HepG2 (cell line): ENCODE measurements around the gene BMPER. TPM values are rescaled to one million over a fixed set of nuclear protein-coding genes. Genes with fewer than 3 reads are reported as not detected.

ENCODE experiments used
- ATAC-seq: fragments of 200-7000 bp; cut with Tn5 transposase; 3 replicates; pipeline ENCODE4 v1.9.1; 2020; ENCODE audit warnings: mild to moderate bottlenecking, moderate library complexity
- BruUV-seq: library from RNA; stranded (reverse); fragments of 400-500 nt; replicated peaks from 2 replicates; lab custom pipeline; 2021; lab: Mats Ljungman, UMichigan
- CTCF ChIA-PET: fragments of 300-600 bp; formaldehyde crosslinking; extraction: SDS; loops from one replicate; lab custom pipeline; 2021; ENCODE audit warnings: low total read pairs, inconsistent platforms, low intra/inter-chr PET ratio; lab: Yijun Ruan, JAX
- POLR2A ChIA-PET: fragments of 350-600 bp; sonication (Branson Sonifier 250); formaldehyde crosslinking; loops from one replicate; lab custom pipeline; 2020; ENCODE audit warnings: antibody characterized with exemption, inconsistent platforms; lab: Yijun Ruan, JAX
- DNase-seq: peaks from one replicate; pipeline ENCODE4 v3.0.0-alpha.2; 2015; ENCODE audit warnings: low spot score
- FAIRE-seq: peaks from 3 replicates; lab custom pipeline; 2011; peaks lifted over from hg19 to GRCh38; lab: Jason Lieb, UNC
- H2AFZ ChIP-seq: one replicate; pipeline ENCODE4 v1.6.1; 2011; ENCODE audit warnings: low read length, inconsistent platforms
- H3K27ac ChIP-seq: fragments of 300-600 bp; 3 replicates; pipeline ENCODE4 v1.8.0; 2011; ENCODE audit warnings: mixed run types, mild to moderate bottlenecking, mixed read lengths, low read length, inconsistent platforms; ENCODE audit not compliant: insufficient read depth; ENCODE audit errors: extremely low read length
- H3K27me3 ChIP-seq, 2 experiments: fragments of 200-600 bp in 1 of 2; 2 replicates in 1 of 2; 3 replicates in 1 of 2; pipeline versions ENCODE4 v1.6.0 to v1.8.0; 2011; ENCODE audit warnings: low read length in 2 of 2, mild to moderate bottlenecking in 2 of 2, moderate library complexity in 2 of 2, inconsistent platforms in 1 of 2; ENCODE audit not compliant: insufficient read depth in 2 of 2, control insufficient read depth in 1 of 2
- H3K36me3 ChIP-seq, 2 experiments: fragments of 200-600 bp in 1 of 2; replicated peaks in 1 of 2; 2 replicates in 1 of 2; 3 replicates in 1 of 2; pipeline versions ENCODE4 v1.5.1 to v1.8.0; 2011; ENCODE audit warnings: low read length in 2 of 2, inconsistent platforms in 1 of 2; ENCODE audit not compliant: insufficient read depth in 2 of 2, control insufficient read depth in 1 of 2
- H3K4me1 ChIP-seq: 2 replicates; pipeline ENCODE4 v1.5.1; 2012; ENCODE audit warnings: low read length, inconsistent platforms; ENCODE audit not compliant: insufficient read depth
- H3K4me2 ChIP-seq: 2 replicates; pipeline ENCODE4 v1.6.0; 2011; ENCODE audit warnings: low read depth, low read length, inconsistent platforms
- H3K4me3 ChIP-seq, 3 experiments: fragments of 200-600 bp in 1 of 3; sonication (generic), shearing (Covaris generic) in 1 of 3; replicated peaks in 1 of 3; 2 replicates each; pipeline ENCODE4 v1.5.1; 2011 to 2016; ENCODE audit warnings: low read length in 3 of 3, inconsistent platforms in 2 of 3, low read depth in 2 of 3, mild to moderate bottlenecking in 2 of 3, control low read depth in 1 of 3, mixed read lengths in 1 of 3; ENCODE audit not compliant: insufficient read depth in 1 of 3
- H3K79me2 ChIP-seq: one replicate; pipeline ENCODE4 v1.6.1; 2011; ENCODE audit warnings: low read length, inconsistent platforms; ENCODE audit not compliant: insufficient read depth
- H3K9ac ChIP-seq: 2 replicates; pipeline ENCODE4 v1.6.0; 2011; ENCODE audit warnings: mild to moderate bottlenecking, low read depth, low read length, inconsistent platforms; ENCODE audit not compliant: insufficient read depth
- H3K9me3 ChIP-seq: 2 replicates; pipeline ENCODE4 v1.5.1; 2012; ENCODE audit warnings: mild to moderate bottlenecking, low read length
- H4K20me1 ChIP-seq: 2 replicates; pipeline ENCODE4 v1.6.0; 2011; ENCODE audit warnings: inconsistent platforms, mild to moderate bottlenecking, low read length, moderate library complexity; ENCODE audit not compliant: insufficient read depth
- ARID2 ChIP-seq: sonication (generic); formaldehyde crosslinking; IDR thresholded peaks from 2 replicates; pipeline ENCODE4 v1.8.1; 2022; ENCODE audit warnings: mild to moderate bottlenecking, missing genetic modification reagents, borderline replicate concordance
- SAFB2 ChIP-seq: sonication (generic); formaldehyde crosslinking; IDR thresholded peaks from 2 replicates; pipeline ENCODE4 v1.5.1; 2020; ENCODE audit warnings: missing genetic modification reagents, low read depth, mild to moderate bottlenecking, borderline replicate concordance
- SIN3A ChIP-seq: IDR thresholded peaks from 2 replicates; pipeline ENCODE4 v1.6.1; 2011; ENCODE audit warnings: low read depth, mild to moderate bottlenecking, control low read depth, low read length, borderline replicate concordance
- SSRP1 ChIP-seq: IDR thresholded peaks from 2 replicates; pipeline ENCODE4 v1.6.1; 2016; ENCODE audit warnings: control low read depth
- TBX2 ChIP-seq: sonication (generic); formaldehyde crosslinking; IDR thresholded peaks from 2 replicates; pipeline ENCODE4 v1.5.0; 2020; ENCODE audit warnings: missing genetic modification reagents, mild to moderate bottlenecking, borderline replicate concordance
- THAP11 ChIP-seq: IDR thresholded peaks from 2 replicates; pipeline ENCODE4 v1.6.1; 2016; ENCODE audit warnings: missing biosample characterization, missing genetic modification reagents
- TP53 ChIP-seq: sonication (generic); formaldehyde crosslinking; conservative IDR thresholded peaks from 2 replicates; pipeline ENCODE4 v1.4.0; 2020; ENCODE audit warnings: missing genetic modification reagents
- ZGPAT ChIP-seq: IDR thresholded peaks from 2 replicates; pipeline ENCODE4 v1.6.1; 2016; ENCODE audit warnings: mild to moderate bottlenecking
- ZNF703 ChIP-seq: sonication (generic); formaldehyde crosslinking; IDR thresholded peaks from 2 replicates; pipeline ENCODE4 v1.5.1; 2020; ENCODE audit warnings: missing genetic modification reagents, mild to moderate bottlenecking, moderate library complexity, borderline replicate concordance
- whole genome bisulfite sequencing: methylation state at CpG from one replicate; pipeline ENCODE4 v1.1.6; 2017; ENCODE audit warnings: low lambda C conversion rate; 5-methylcytosine and 5-hydroxymethylcytosine counted together
- in situ Hi-C: cut with HindIII; loops from 2 replicates; pipeline ENCODE4 v1.10.0; 2017; ENCODE audit warnings: low pct_unique_long_range_greater_than_20kb; ENCODE audit not compliant: extremely low pct_ligation_motif_present
- intact Hi-C: fragments of 100-400 bp; cut with micrococcal nuclease; formaldehyde crosslinking; loops from one replicate; pipeline ENCODE4 v1.10.0; 2022; ENCODE audit not compliant: unreplicated experiment
- polyA plus RNA-seq, 8 experiments: library from polyadenylated mRNA; depleted of rRNA in 3 of 8; stranded (reverse) in 7 of 8; unstranded in 1 of 8; fragments of >200 nt; fragmentation: Illumina TruSeq in 4 of 8; extraction: Trizol in 4 of 8; gene quantifications; 2 replicates each; pipeline versions ENCODE4 v1.2.1 to v1.2.3, GENCODE V29; 2011 to 2016; ENCODE audit warnings: low read depth in 4 of 8, missing spikeins in 1 of 8, mixed read lengths in 1 of 8; ENCODE audit not compliant: insufficient read depth in 1 of 8
- total RNA-seq, 5 experiments: library from RNA; depleted of rRNA; stranded (reverse); fragments of >200 nt; fragmentation: Illumina TruSeq; extraction: Trizol; gene quantifications; 2 replicates each; pipeline ENCODE4 v1.2.3, GENCODE V29; 2016; ENCODE audit warnings: low read depth in 1 of 5
- TF ChIP-seq, protein P1 (sequence below), 2 experiments: IDR thresholded peaks; 2 replicates each; pipeline ENCODE4 v1.6.1; 2011 to 2012; ENCODE audit warnings: low read length in 2 of 2, borderline replicate concordance in 1 of 2, low read depth in 1 of 2, mild to moderate bottlenecking in 1 of 2, moderate library complexity in 1 of 2
- TF ChIP-seq, protein P2 (sequence below): IDR thresholded peaks from 2 replicates; pipeline ENCODE4 v1.6.1; 2016; ENCODE audit warnings: missing genetic modification reagents, missing compliant biosample characterization
- TF ChIP-seq, protein P3 (sequence below): sonication (generic); formaldehyde crosslinking; IDR thresholded peaks from 2 replicates; pipeline ENCODE4 v1.8.0; 2022; ENCODE audit warnings: missing genetic modification reagents, low read depth, mild to moderate bottlenecking, borderline replicate concordance

Gene BMPER
- total and polyA plus RNA-seq, 2 of the 13 experiments (the other 11 are each of a cell fraction or from before 2014, with no cell fraction given) = not detected

GRCh38 chr7:34163956-34164355 is 258.6 kb downstream of the BMPER start (continued):
- TF ChIP-seq, protein P1, sequence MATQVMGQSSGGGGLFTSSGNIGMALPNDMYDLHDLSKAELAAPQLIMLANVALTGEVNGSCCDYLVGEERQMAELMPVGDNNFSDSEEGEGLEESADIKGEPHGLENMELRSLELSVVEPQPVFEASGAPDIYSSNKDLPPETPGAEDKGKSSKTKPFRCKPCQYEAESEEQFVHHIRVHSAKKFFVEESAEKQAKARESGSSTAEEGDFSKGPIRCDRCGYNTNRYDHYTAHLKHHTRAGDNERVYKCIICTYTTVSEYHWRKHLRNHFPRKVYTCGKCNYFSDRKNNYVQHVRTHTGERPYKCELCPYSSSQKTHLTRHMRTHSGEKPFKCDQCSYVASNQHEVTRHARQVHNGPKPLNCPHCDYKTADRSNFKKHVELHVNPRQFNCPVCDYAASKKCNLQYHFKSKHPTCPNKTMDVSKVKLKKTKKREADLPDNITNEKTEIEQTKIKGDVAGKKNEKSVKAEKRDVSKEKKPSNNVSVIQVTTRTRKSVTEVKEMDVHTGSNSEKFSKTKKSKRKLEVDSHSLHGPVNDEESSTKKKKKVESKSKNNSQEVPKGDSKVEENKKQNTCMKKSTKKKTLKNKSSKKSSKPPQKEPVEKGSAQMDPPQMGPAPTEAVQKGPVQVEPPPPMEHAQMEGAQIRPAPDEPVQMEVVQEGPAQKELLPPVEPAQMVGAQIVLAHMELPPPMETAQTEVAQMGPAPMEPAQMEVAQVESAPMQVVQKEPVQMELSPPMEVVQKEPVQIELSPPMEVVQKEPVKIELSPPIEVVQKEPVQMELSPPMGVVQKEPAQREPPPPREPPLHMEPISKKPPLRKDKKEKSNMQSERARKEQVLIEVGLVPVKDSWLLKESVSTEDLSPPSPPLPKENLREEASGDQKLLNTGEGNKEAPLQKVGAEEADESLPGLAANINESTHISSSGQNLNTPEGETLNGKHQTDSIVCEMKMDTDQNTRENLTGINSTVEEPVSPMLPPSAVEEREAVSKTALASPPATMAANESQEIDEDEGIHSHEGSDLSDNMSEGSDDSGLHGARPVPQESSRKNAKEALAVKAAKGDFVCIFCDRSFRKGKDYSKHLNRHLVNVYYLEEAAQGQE (IDR thresholded peaks at IDR 0.05; ENCODE audit: borderline replicate concordance in 1 of 2, low read depth in 1 of 2, low read length in 2 of 2) = no peak
- no peak for TF ChIP-seq THAP11
- TF ChIP-seq, all 625 proteins: peak for 0

DNA sequence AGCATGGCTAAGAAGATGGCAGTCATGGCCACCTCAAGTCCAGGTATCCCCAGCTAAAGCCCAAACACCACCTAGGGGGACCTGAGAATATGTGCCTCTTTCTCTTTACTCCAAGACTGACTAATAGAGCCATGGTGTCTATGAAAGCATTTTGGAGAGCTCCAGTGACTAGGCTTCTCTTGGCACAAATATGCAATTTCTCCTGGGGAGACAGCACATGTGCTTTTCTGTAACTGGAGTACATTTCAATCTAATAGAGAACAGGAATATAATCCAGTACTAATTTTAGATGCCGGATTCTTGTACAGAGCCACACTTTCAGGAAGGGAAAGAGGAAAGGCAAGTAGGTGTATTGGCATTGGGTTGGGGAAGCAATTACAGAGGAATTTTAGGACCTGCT is 260.1 kb downstream of the BMPER start:
- H3K79me2 ChIP-seq = no peaks in the 10 kb centered on the region
- ATAC-seq = no peak
- no peak overlapping the region for H3K4me3 ChIP-seq
- no peak for DNase-seq
- H3K9me3 ChIP-seq = no peaks in the 10 kb centered on the region
- ChIA-PET POLR2A (no interaction called here), CTCF (interaction anchor here (2.0 kb wide), 1 partner anchor 31 kb away, joined by 10 read pairs; no protein-coding TSS in a partner anchor)
- H3K36me3 ChIP-seq = no peaks in the 10 kb centered on the region
- H2AFZ ChIP-seq = no peak overlapping the region
- intact Hi-C loops = loop anchor here (5.0 kb wide), 1 partner anchor 923 kb away; no protein-coding TSS in a partner anchor
- no peaks in the 10 kb centered on the region for H4K20me1 ChIP-seq
- in situ Hi-C loops = no loop called here
- H3K9ac ChIP-seq = no peak overlapping the region
- WGBS = 100% methylated on average over 1 of the region's 1 CpG
- no peak overlapping the region for H3K4me2 ChIP-seq
- no peak for FAIRE-seq
- H3K4me1 ChIP-seq = no peaks in the 10 kb centered on the region
- no peaks in the 10 kb centered on the region for H3K27me3 ChIP-seq
- no peak overlapping the region for H3K27ac ChIP-seq
- no TSS peak for BruUV-seq
- TF ChIP-seq SSRP1 (CRISPR knock-in tag) (no peak), SAFB2 (CRISPR knock-in tag) (no peak), ZGPAT (CRISPR knock-in tag) (no peak), TP53 (CRISPR knock-in tag) (no peak), ARID2 (CRISPR knock-in tag) (no peak), SIN3A (no peak), ZNF703 (no peak), TBX2 (CRISPR knock-in tag) (no peak)
- TF ChIP-seq, protein P2, sequence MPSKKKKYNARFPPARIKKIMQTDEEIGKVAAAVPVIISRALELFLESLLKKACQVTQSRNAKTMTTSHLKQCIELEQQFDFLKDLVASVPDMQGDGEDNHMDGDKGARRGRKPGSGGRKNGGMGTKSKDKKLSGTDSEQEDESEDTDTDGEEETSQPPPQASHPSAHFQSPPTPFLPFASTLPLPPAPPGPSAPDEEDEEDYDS (CRISPR knock-in tag) = no peak
- TF ChIP-seq, protein P3, sequence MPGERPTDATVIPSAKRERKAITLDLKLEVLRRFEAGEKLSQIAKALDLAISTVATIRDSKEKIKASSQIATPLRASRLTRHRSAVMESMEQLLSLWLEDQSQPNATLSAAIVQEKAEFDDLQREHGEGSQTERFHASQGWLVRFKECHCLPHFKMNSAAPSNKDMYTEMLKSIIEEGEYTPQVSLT (CRISPR knock-in tag) = no peak
